Breast epithelium (tissue), 3 donors: ENCODE measurements around the gene MEX3A.

Source experiments
- CTCF ChIP-seq, 3 donors: fragments of 450-650 bp; IDR thresholded peaks; one replicate each; pipeline ENCODE4 v1.5.1; 2016 to 2017; ENCODE audit warnings: antibody characterized with exemption in 3 of 3, mild to moderate bottlenecking in 3 of 3, moderate library complexity in 3 of 3
- POLR2A ChIP-seq: fragments of 450-650 bp; IDR thresholded peaks from one replicate; pipeline ENCODE4 v1.6.1; 2016; ENCODE audit warnings: antibody characterized with exemption, mild to moderate bottlenecking, moderate library complexity
- POLR2AphosphoS5 ChIP-seq, 3 donors: sonication (generic); formaldehyde crosslinking; IDR thresholded peaks; one replicate each; pipeline ENCODE4 v1.6.1; 2017; ENCODE audit warnings: antibody characterized with exemption in 3 of 3

DNA sequence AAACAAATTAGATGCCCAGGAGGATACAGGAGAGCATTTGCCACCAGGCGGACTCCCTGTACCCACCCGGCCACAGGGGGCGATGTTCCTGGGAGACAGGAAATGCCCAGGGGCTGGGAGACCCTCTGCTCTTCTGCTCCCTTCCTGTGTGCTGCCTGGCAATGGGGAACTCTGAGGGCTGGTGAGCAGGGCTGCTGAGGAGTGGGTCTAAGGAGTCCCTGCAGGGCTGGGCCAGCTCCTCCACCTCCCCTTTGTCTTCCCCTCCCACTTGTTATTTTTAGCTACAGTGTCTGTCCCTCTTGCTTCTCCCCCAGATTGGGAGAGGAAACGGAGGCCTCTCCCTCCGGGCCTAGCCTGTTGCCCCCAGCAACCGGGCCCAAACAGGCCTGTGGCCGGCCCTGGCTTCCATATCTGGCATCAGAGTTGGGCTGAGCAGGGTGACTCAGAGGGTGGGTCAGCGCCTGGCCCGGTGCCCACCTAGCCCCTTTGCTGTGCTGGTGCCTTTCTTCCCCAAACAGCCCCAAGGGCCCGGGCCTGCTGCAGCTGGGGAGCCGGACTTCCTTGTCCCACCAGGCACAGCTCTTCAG lies 43.9 kb upstream of the MEX3A start:
- TF ChIP-seq CTCF (IDR thresholded peaks at IDR 0.05) (peak in 1 of 3 donors; percentile 37), POLR2AphosphoS5 (IDR thresholded peaks at IDR 0.05) (peak; percentile 70 to 79 (median 76)), POLR2A (no peak)
